HepG2 (cell line): ENCODE results near the gene SHBG. TPM values are rescaled to one million over a fixed set of nuclear protein-coding genes. Genes with fewer than 3 reads are reported as not detected.

Experiments
- CBX1 ChIP-seq: IDR thresholded peaks from one replicate; pipeline ENCODE4 v1.6.1; 2016; ENCODE audit warnings: antibody characterized with exemption, low read depth
- GMEB2 ChIP-seq: IDR thresholded peaks from 2 replicates; pipeline ENCODE4 v1.6.1; 2016; ENCODE audit warnings: missing biosample characterization, missing genetic modification reagents, low read depth
- HIC2 ChIP-seq: sonication (generic); formaldehyde crosslinking; IDR thresholded peaks from 2 replicates; pipeline ENCODE4 v1.9.0; 2022; ENCODE audit warnings: low read depth, missing genetic modification reagents
- KDM1A ChIP-seq: IDR thresholded peaks from 2 replicates; pipeline ENCODE4 v1.6.1; 2016; ENCODE audit warnings: missing compliant biosample characterization
- NFE2 ChIP-seq: sonication (generic); formaldehyde crosslinking; IDR thresholded peaks from 2 replicates; pipeline ENCODE4 v1.4.0; 2020; ENCODE audit warnings: missing genetic modification reagents
- NONO ChIP-seq, 2 experiments: fragments of 450-650 bp in 1 of 2; sonication (generic) in 1 of 2; formaldehyde crosslinking in 1 of 2; IDR thresholded peaks in 1 of 2; conservative IDR thresholded peaks in 1 of 2; 2 replicates each; pipeline versions ENCODE4 v1.6.1 to v1.8.0; 2017 to 2022; ENCODE audit warnings: mild to moderate bottlenecking in 1 of 2, missing genetic modification reagents in 1 of 2, moderate library complexity in 1 of 2
- PRMT3 ChIP-seq: sonication (generic); formaldehyde crosslinking; IDR thresholded peaks from 2 replicates; pipeline ENCODE4 v1.8.1; 2022; ENCODE audit warnings: low read depth, mild to moderate bottlenecking, moderate library complexity, missing genetic modification reagents, borderline replicate concordance
- PRPF4 ChIP-seq: fragments of 200-400 bp; formaldehyde crosslinking; IDR thresholded peaks from 2 replicates; pipeline ENCODE4 v1.6.1; 2016; ENCODE audit warnings: low read length, low read depth; ENCODE audit not compliant: poor library complexity, severe bottlenecking
- SIX1 ChIP-seq: sonication (generic); formaldehyde crosslinking; IDR thresholded peaks from 2 replicates; pipeline ENCODE4 v1.4.0; 2020; ENCODE audit warnings: missing genetic modification reagents, borderline replicate concordance
- STAT6 ChIP-seq: sonication (generic); formaldehyde crosslinking; IDR thresholded peaks from 2 replicates; pipeline ENCODE4 v1.4.0; 2020; ENCODE audit warnings: missing genetic modification reagents, mild to moderate bottlenecking, borderline replicate concordance
- ZGPAT ChIP-seq: IDR thresholded peaks from 2 replicates; pipeline ENCODE4 v1.6.1; 2016; ENCODE audit warnings: mild to moderate bottlenecking
- ZNF709 ChIP-seq: sonication (generic); formaldehyde crosslinking; IDR thresholded peaks from 2 replicates; pipeline ENCODE4 v1.5.0; 2020; ENCODE audit warnings: mild to moderate bottlenecking, missing genetic modification reagents
- ZNF883 ChIP-seq: sonication (generic); formaldehyde crosslinking; IDR thresholded peaks from 2 replicates; pipeline ENCODE4 v1.5.1; 2020; ENCODE audit warnings: mild to moderate bottlenecking, missing genetic modification reagents; ENCODE audit errors: not compliant biosample characterization
- polyA plus RNA-seq, 8 experiments: library from polyadenylated mRNA; depleted of rRNA in 3 of 8; stranded (reverse) in 7 of 8; unstranded in 1 of 8; fragments of >200 nt; fragmentation: Illumina TruSeq in 4 of 8; extraction: Trizol in 4 of 8; gene quantifications; 2 replicates each; pipeline versions ENCODE4 v1.2.1 to v1.2.3, GENCODE V29; 2011 to 2016; ENCODE audit warnings: low read depth in 4 of 8, missing spikeins in 1 of 8, mixed read lengths in 1 of 8; ENCODE audit not compliant: insufficient read depth in 1 of 8
- total RNA-seq, 5 experiments: library from RNA; depleted of rRNA; stranded (reverse); fragments of >200 nt; fragmentation: Illumina TruSeq; extraction: Trizol; gene quantifications; 2 replicates each; pipeline ENCODE4 v1.2.3, GENCODE V29; 2016; ENCODE audit warnings: low read depth in 1 of 5
- TF ChIP-seq, protein P1 (sequence below): sonication (generic); formaldehyde crosslinking; IDR thresholded peaks from 2 replicates; pipeline ENCODE4 v1.4.0; 2020; ENCODE audit warnings: mild to moderate bottlenecking, missing genetic modification reagents
- TF ChIP-seq, protein P2 (sequence below): sonication (generic); formaldehyde crosslinking; IDR thresholded peaks from 2 replicates; pipeline ENCODE4 v1.5.0; 2020; ENCODE audit warnings: missing genetic modification reagents
- TF ChIP-seq, protein P3 (sequence below): sonication (generic); formaldehyde crosslinking; IDR thresholded peaks from 2 replicates; pipeline ENCODE4 v1.4.0; 2020; ENCODE audit warnings: missing genetic modification reagents

Gene SHBG
- total and polyA plus RNA-seq, 2 of the 13 experiments (the other 11 are each of a cell fraction or from before 2014, with no cell fraction given), result 4.0 to 6.1 TPM

GRCh38 chr17:7583253-7584109, 46.5 kb upstream of the SHBG start, which contains the start of gene MPDU1 (continued):
- TF ChIP-seq PRMT3 (CRISPR knock-in tag), result peak; percentile 50; the same call in 1 of the 2 replicates
- no peak for TF ChIP-seq SIX1 (CRISPR knock-in tag)
- TF ChIP-seq, protein P1, sequence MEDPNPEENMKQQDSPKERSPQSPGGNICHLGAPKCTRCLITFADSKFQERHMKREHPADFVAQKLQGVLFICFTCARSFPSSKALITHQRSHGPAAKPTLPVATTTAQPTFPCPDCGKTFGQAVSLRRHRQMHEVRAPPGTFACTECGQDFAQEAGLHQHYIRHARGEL (CRISPR knock-in tag), result no peak
- TF ChIP-seq, protein P2, sequence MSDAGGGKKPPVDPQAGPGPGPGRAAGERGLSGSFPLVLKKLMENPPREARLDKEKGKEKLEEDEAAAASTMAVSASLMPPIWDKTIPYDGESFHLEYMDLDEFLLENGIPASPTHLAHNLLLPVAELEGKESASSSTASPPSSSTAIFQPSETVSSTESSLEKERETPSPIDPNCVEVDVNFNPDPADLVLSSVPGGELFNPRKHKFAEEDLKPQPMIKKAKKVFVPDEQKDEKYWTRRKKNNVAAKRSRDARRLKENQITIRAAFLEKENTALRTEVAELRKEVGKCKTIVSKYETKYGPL, result peak; percentile 53; the same call in 1 of the 2 replicates
- TF ChIP-seq, protein P3, sequence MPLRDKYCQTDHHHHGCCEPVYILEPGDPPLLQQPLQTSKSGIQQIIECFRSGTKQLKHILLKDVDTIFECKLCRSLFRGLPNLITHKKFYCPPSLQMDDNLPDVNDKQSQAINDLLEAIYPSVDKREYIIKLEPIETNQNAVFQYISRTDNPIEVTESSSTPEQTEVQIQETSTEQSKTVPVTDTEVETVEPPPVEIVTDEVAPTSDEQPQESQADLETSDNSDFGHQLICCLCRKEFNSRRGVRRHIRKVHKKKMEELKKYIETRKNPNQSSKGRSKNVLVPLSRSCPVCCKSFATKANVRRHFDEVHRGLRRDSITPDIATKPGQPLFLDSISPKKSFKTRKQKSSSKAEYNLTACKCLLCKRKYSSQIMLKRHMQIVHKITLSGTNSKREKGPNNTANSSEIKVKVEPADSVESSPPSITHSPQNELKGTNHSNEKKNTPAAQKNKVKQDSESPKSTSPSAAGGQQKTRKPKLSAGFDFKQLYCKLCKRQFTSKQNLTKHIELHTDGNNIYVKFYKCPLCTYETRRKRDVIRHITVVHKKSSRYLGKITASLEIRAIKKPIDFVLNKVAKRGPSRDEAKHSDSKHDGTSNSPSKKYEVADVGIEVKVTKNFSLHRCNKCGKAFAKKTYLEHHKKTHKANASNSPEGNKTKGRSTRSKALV (CRISPR knock-in tag), result no peak
- peak; percentile 64; the same call in 1 of the 2 replicates for TF ChIP-seq STAT6 (CRISPR knock-in tag)
- no peak for TF ChIP-seq PRPF4
- no peak for TF ChIP-seq HIC2 (CRISPR knock-in tag)
- TF ChIP-seq ZNF709 (CRISPR knock-in tag), result no peak
- peak; percentile 68 for TF ChIP-seq ZNF883 (CRISPR knock-in tag)
- TF ChIP-seq GMEB2, result no peak; the same call in 1 of the 2 replicates
- TF ChIP-seq CBX1, result no peak
- no peak for TF ChIP-seq KDM1A (CRISPR knock-in tag)
- peak; percentile 60 for TF ChIP-seq ZGPAT (CRISPR knock-in tag)
- no peak for TF ChIP-seq NFE2
- TF ChIP-seq NONO (IDR thresholded peaks at IDR 0.05), result no peak
- TF ChIP-seq NONO (CRISPR knock-in tag; conservative IDR thresholded peaks at IDR 0.05), result no peak; the same call in 1 of the 2 replicates
